ENCODE data around the gene VARS2.
A peak's percentile ranks its signal among the peaks of the same experiment; 100 is the strongest.
"Not testable (repeated sequence)": the region's sequence is repeated elsewhere in the genome, so short reads cannot be mapped to it uniquely, and the experiment has no call there.

VARS2 gene

GRCh38 chr6:30914076-30914853, at the start of gene VARS2:
Gene VARS2, plus strand, starts transcription at chr6:30914238. Its CDS starts 599 bp downstream, at chr6:30914837.
- peak; percentile 97 for DNase-seq

DNA sequence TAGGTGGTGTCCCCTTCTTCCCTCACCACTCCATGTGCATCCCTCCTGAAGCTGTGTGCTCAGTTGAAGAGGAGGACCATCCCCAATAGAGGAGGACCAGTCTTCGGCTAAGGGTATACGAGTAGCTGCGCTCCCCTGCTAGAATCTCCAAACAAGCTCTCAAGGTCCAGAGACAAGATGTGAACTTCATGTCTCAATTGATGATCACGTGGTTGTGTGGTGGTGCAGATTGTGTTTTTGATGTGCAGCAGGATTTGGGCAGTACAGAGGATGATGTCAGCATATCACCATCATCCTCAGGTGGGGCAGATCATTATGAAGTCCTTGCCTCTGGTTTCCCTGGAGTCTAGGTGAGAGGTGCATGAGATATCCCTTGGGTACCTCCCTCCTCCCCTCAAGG, 49.7 kb upstream of the VARS2 start:
- no peak for DNase-seq

DNA sequence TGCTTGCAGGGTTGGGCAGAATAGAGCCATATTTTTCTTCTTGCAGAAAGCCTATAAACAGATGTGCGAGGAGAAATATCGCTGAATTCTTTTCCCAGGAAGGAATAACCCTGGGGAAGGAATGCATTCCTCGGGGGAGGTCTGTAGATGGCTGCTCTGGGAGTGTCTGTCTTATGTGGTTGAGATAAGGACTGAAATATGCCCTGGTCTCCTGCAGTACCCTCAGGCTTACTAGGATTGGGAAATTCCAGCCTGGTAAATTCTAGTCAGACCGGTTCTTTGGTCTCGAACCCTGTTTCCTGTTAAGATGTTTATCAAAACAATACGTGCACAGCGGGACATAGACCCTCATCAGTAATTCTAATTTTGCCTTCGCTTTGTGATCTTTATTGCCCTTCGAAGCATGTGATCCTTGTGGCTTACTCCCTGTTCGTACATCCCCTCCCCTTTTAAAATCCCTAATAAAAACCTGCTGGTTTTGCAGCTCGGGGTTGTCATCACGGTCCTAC, 44.7 kb upstream of the VARS2 start:
- DNase-seq: not testable (repeated sequence)

GRCh38 chr6:30870546-30870945, 43.5 kb upstream of the VARS2 start:
- no peak for DNase-seq

DNA sequence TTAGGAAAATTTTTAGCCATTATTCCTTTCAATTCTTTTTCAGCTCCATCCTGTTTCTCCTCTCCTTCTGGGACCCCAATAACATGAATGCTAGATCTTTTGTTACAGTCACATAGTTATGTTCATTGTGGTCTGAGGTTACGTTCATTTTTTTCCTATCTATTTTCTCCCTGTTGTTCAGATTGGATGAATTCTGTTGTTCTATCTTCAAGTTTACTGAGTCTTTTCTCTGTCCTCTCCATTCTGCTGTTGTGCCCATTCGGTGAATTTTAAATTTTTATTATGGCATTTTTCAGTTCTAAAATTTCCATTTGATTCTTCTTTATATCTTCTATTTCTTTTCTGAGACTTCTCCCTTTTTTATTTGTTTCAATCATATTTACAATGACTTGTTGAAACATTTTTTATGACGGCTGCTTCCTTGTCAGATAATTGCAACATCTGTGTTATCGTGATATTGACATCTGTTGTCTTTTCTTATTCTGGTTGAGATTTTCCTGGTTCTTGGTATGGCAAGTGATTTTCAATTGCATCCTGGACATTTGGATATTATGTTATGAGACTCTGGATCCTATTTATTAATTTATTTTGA, 42.4 kb upstream of the VARS2 start:
- DNase-seq: no peak

DNA sequence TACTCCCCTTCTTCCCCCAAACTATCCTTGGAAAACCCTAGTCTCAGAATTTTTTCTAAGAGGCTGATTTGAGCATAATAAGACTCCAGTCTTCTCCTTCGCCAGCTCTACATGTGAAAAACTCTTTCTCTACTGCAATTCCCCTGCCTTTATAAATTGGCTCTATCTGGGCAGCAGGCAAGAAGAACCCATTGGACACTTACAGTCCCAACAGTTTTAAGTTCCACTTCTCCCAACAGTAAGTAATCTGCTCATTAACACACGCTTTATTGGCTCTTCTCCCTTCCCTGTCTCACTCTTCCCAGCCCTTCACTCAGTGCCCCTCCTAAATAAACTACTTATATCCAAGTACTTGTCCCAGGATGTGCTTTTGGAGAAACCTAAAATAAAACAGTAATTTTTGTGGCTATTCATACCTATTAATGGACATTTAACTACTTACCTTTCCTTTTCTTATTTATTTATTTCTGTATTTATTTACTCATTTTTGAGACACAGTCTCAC, 40.8 kb upstream of the VARS2 start:
- DNase-seq: no peak

- not testable (repeated sequence) for DNase-seq
Observed at GRCh38 chr6:30873795-30874194, 40.2 kb upstream of the VARS2 start.

- no peak for DNase-seq
Observed at GRCh38 chr6:30875244-30876038, 38.6 kb upstream of the VARS2 start.

DNA sequence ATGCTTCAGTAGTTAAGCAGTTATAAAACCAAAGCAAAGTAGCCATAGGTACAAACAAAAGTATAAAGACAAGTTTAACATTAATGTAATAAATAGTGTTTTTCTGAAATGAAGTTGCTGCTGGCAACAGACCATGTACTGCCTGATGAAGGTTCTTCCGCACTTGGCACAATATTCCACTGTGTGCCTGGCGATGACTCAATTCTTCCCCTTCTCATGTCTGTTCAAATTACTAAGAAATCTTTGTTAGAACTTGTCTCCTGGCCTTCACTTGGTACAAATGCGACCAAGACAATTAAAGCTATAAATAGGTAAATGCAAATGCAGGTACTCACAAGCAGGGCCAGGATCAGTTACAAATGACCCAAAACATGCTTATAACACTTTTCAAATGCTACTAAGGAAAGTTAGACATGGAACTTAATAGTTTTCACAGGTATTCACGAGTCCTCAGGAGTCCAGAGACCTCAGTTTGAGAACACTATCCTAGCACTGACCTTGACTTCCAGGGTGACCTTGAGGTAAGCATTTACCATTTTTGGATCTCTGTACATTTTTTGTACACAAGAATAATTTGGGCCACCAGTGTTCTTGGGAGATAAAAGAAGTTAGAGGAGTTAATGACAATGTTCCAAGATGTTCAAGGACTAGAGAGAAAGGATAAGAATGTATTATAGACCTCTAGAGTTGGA, 37.9 kb upstream of the VARS2 start:
- DNase-seq: no peak

DNA sequence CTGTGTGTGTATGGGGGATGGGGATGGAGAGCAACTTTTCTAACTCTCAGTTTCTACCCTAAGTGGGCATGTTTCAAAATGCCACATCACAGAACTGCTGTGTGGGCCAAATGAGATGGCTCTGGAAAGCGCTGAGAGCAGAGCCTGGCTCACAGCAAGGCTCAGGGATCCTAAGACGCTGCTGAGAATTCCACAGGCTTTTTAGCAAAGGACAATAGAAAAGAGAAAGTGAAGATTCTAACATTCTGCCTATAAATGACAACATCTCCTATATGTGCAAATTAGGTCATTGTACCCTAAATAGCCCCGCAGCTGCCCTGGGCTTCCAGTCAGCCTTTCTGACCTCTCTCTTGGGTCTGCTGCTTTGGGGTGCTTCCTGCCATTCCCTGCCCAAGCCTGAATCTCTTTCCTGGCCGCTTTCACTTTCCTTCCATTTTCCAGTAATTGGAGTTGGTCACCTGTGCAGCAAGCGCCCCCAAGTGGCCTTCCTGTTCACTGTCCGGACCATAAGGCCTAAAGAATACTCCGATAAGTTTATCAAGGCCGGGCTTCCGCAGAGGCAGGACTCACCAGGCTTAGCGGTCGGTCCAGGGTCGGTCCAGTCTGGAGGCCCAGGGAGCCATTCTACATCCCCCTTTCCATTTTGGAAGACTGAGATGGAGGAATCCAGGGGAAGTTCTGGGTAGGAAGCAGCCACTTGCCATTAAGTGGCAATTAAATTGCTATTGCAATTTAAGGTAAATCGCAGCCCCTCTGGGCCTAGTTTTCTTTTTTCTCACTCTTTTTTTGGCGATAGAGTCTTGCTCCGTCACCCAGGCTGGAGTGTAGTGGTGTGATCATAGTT, 36.4 kb upstream of the VARS2 start:
- peak; percentile 88 for DNase-seq

- no peak for DNase-seq
Observed at GRCh38 chr6:30879684-30880427, 34.2 kb upstream of the VARS2 start.

DNA sequence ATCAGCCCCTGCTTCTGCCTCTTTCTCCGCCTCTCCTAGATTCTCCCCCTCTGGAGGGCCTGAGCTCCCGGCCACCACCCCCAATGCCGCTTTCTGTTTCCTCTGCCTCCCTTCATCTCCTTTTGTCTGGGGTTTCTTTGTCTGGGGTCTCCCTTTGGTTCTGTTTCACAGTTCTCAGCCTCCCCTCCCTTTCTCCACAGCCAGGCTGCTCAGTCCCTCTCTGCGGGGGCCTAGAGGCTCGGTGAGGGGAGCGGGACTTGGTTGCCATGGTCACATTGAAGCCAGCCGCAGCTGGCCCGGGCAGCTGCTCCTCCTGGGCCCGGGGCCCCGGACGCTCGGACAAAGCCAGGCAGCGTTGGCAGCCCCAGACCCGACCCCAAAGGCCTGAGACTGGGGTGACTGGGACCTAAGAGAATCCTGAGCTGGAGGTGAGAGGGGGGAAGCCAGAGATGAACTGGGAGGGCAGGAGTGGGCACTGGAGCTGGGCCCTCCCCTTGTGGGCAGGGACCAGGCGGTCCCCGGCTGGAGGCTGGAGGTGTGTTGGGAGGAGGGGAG, 33.3 kb upstream of the VARS2 start:
- DNase-seq: peak; percentile 76

GRCh38 chr6:30881392-30882203, 32.4 kb upstream of the VARS2 start:
- DNase-seq: peak; percentile 51

- DNase-seq: peak; percentile 44
Observed at GRCh38 chr6:30882204-30882758, 31.8 kb upstream of the VARS2 start.

DNA sequence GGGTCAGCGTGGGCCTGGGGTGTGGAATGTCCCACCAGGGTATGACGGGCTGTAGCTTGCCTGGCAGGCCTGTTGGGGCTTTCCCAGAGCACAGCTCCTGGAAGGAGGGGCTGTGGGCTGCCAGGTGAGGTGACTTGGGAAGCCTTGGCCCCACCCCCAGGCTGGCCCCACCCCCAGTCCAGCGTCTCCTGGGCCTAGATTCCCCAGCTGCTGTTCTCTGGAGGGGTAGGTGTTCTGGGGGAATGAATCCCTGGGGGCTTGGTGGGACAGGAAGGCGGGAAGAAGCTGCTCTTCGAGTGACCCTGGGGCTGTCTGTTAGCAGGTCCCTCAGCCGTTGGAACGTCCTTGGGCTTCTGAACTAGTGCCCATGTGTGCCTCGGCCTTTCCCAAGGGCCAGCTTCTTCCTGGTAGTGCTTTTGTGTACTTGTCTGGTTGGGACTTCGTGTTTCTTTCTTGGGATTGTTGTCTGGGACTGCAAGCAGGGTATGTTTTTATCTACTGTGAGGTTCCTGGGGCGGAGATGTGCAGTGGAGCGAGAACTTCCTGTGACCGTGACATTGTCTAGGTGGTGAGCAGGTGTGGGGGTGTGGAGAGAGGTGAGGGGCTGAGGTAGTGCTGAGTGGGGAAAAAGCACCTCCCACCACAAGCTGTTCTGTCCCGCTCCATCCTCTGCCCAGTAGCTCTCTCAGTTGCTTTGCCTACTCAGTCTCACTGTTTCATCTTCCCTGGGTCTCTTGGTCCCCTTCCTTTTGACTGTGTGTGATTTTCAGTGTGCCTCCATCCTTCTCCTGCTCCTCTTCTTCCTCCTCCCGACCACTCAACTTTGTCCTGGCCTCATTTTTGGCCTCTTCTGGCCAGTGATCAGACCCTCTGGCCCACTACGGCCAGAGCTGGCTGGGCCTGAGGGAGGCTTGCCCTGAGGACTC, 31.0 kb upstream of the VARS2 start:
- DNase-seq: no peak

GRCh38 chr6:30883685-30884520, 30.1 kb upstream of the VARS2 start, which contains the start of gene DDR1:
Gene DDR1, plus strand, starts transcription at chr6:30884519. Its CDS starts 4,211 bp downstream, at chr6:30888730.
- peak; percentile 87 for DNase-seq
